HEK293 (cell line): ENCODE results near the gene CEACAM4.
"Not testable (repeated sequence)": the region's sequence is repeated elsewhere in the genome, so short reads cannot be mapped to it uniquely, and the experiment has no call there.

Experiments used
- CTCF ChIA-PET: fragments of 350-600 bp; formaldehyde crosslinking; extraction: SDS; loops from one replicate; lab custom pipeline; 2021; ENCODE audit warnings: antibody characterized with exemption; lab: Yijun Ruan, JAX
- POLR2A ChIA-PET: fragments of 300-600 bp; formaldehyde crosslinking; extraction: SDS; loops from one replicate; lab custom pipeline; 2020; ENCODE audit warnings: antibody characterized with exemption, inconsistent platforms; lab: Yijun Ruan, JAX
- H3K27ac ChIP-seq: fragments of 200-500 bp; sonication (Bioruptor generic); 2 replicates; pipeline ENCODE4 v1.5.1; 2014; ENCODE audit warnings: low read depth, low read length, control low read depth, inconsistent platforms; ENCODE audit errors: extremely low read depth
- H3K36me3 ChIP-seq, 2 experiments: fragments of 200-500 bp in 1 of 2; sonication (Bioruptor generic) in 1 of 2; 1 replicate in 1 of 2; 2 replicates in 1 of 2; pipeline ENCODE4 v1.5.1; 2014 to 2017; ENCODE audit warnings: inconsistent platforms in 2 of 2, low read length in 2 of 2; ENCODE audit not compliant: control insufficient read depth in 2 of 2, insufficient read depth in 1 of 2
- H3K4me1 ChIP-seq: fragments of 200-500 bp; sonication (Bioruptor generic); 2 replicates; pipeline ENCODE4 v1.5.1; 2014; ENCODE audit warnings: mild to moderate bottlenecking, low read length, inconsistent platforms; ENCODE audit not compliant: control insufficient read depth, insufficient read depth
- H3K4me3 ChIP-seq: 2 replicates; pipeline ENCODE4 v1.5.1; 2011; ENCODE audit warnings: low read depth, mild to moderate bottlenecking, control low read depth, low read length, moderate library complexity
- H3K9me3 ChIP-seq: fragments of 200-500 bp; sonication (Bioruptor generic); 2 replicates; pipeline ENCODE4 v1.5.1; 2014; ENCODE audit warnings: low read depth, low read length, inconsistent platforms; ENCODE audit not compliant: control insufficient read depth, insufficient read depth
- PBX3 ChIP-seq: sonication (generic); formaldehyde crosslinking; IDR thresholded peaks from 2 replicates; pipeline ENCODE4 v1.8.1; 2022; ENCODE audit warnings: mild to moderate bottlenecking, moderate library complexity, missing genetic modification reagents
- PRDM10 ChIP-seq: fragments of 450-650 bp; formaldehyde crosslinking; IDR thresholded peaks from 2 replicates; pipeline ENCODE4 v1.5.1; 2016; ENCODE audit warnings: missing biosample characterization, missing genetic modification characterization
- SETDB1 ChIP-seq: IDR thresholded peaks from one replicate; pipeline ENCODE4 v1.6.1; 2017; ENCODE audit warnings: mild to moderate bottlenecking, low read length, moderate library complexity, mixed read lengths; ENCODE audit not compliant: insufficient read length
- TRIM28 ChIP-seq: IDR thresholded peaks from 2 replicates; pipeline ENCODE4 v1.6.1; 2011; ENCODE audit warnings: low read length, control low read depth, borderline replicate concordance
- TSHZ1 ChIP-seq: fragments of 450-650 bp; formaldehyde crosslinking; IDR thresholded peaks from 2 replicates; pipeline ENCODE4 v1.5.1; 2016; ENCODE audit warnings: missing biosample characterization, missing genetic modification characterization, borderline replicate concordance
- ZEB2 ChIP-seq: fragments of 450-650 bp; formaldehyde crosslinking; IDR thresholded peaks from 2 replicates; pipeline ENCODE4 v1.5.1; 2016; ENCODE audit warnings: missing biosample characterization, missing genetic modification characterization
- ZIC2 ChIP-seq: fragments of 450-650 bp; formaldehyde crosslinking; IDR thresholded peaks from 2 replicates; pipeline ENCODE4 v1.5.1; 2016; ENCODE audit warnings: missing biosample characterization, missing genetic modification characterization
- ZNF132 ChIP-seq: fragments of 450-650 bp; formaldehyde crosslinking; IDR thresholded peaks from 2 replicates; pipeline ENCODE4 v1.5.1; 2017; ENCODE audit warnings: missing biosample characterization, missing genetic modification characterization, borderline replicate concordance
- ZNF140 ChIP-seq: fragments of 450-650 bp; formaldehyde crosslinking; IDR thresholded peaks from 2 replicates; pipeline ENCODE4 v1.5.1; 2016; ENCODE audit warnings: missing biosample characterization, missing genetic modification characterization
- ZNF280D ChIP-seq: fragments of 450-650 bp; formaldehyde crosslinking; IDR thresholded peaks from 2 replicates; pipeline ENCODE4 v1.5.1; 2016; ENCODE audit warnings: missing biosample characterization, missing genetic modification characterization
- ZNF610 ChIP-seq: fragments of 450-650 bp; formaldehyde crosslinking; IDR thresholded peaks from 2 replicates; pipeline ENCODE4 v1.5.1; 2016; ENCODE audit warnings: missing biosample characterization, missing genetic modification characterization, borderline replicate concordance
- ZNF626 ChIP-seq: fragments of 450-650 bp; sonication (Bioruptor Pico); formaldehyde crosslinking; IDR thresholded peaks from 2 replicates; pipeline ENCODE4 v1.5.1; 2018; ENCODE audit warnings: missing biosample characterization, missing genetic modification characterization, inconsistent platforms
- ZNF645 ChIP-seq: fragments of 450-650 bp; formaldehyde crosslinking; IDR thresholded peaks from 2 replicates; pipeline ENCODE4; 2016; ENCODE audit warnings: missing biosample characterization, missing genetic modification characterization
- ZNF654 ChIP-seq: fragments of 450-650 bp; formaldehyde crosslinking; IDR thresholded peaks from 2 replicates; pipeline ENCODE4 v1.5.1; 2016; ENCODE audit warnings: low read depth, missing biosample characterization, missing genetic modification characterization

The CEACAM4 gene

GRCh38 chr19:41666075-41666474 is 39.2 kb upstream of the CEACAM4 start:
- peak; percentile 77; the same call in 1 of the 2 replicates for TF ChIP-seq ZNF626 (tag by site-specific recombination)
- no peak for TF ChIP-seq ZNF132
- no peak for TF ChIP-seq ZNF645 (tag by site-specific recombination)
- TF ChIP-seq ZNF610 (tag by site-specific recombination), result no peak
- TF ChIP-seq TRIM28, result peak; percentile 93
- TF ChIP-seq ZEB2, result no peak
- peak; percentile 98 for TF ChIP-seq ZNF280D
- TF ChIP-seq ZNF654 (tag by site-specific recombination), result no peak
- peak; percentile 88; the same call in 1 of the 2 replicates for TF ChIP-seq ZNF140
- TF ChIP-seq SETDB1, result peak; percentile 94
- no peak for TF ChIP-seq PBX3 (CRISPR knock-in tag)
- TF ChIP-seq, all 188 proteins: peak for 5
- CTCF ChIA-PET, result interaction anchor here (0.6 to 1.8 kb wide), 3 partner anchors 19 to 26 kb away, joined by 3 to 10 read pairs (median 3); no protein-coding TSS in a partner anchor
- no peak overlapping the region for H3K4me3 ChIP-seq
- peaks cover 17% of the 10 kb centered on the region for H3K9me3 ChIP-seq
- no peaks in the 10 kb centered on the region for H3K4me1 ChIP-seq
- POLR2A ChIA-PET, result no interaction called here
- no peak overlapping the region for H3K27ac ChIP-seq
- no peaks in the 10 kb centered on the region for H3K36me3 ChIP-seq

GRCh38 chr19:41657157-41657556 is 30.3 kb upstream of the CEACAM4 start:
- CTCF ChIA-PET, result interaction anchor here (0.6 to 6.0 kb wide), 6 partner anchors 10 to 50 kb away, joined by 3 to 58 read pairs (median 4); no protein-coding TSS in a partner anchor
- Histone ChIP-seq H3K4me1 (no peaks in the 10 kb centered on the region), H3K36me3 (no peaks in the 10 kb centered on the region), H3K9me3 (no peaks in the 10 kb centered on the region)
- no peak for TF ChIP-seq TSHZ1 (tag by site-specific recombination)
- TF ChIP-seq PRDM10 (tag by site-specific recombination), result peak; percentile 30; the same call in 1 of the 2 replicates
- TF ChIP-seq ZIC2, result peak; percentile 40
- TF ChIP-seq, all 188 proteins: peak for 2
- POLR2A ChIA-PET, result no interaction called here
- Histone ChIP-seq H3K27ac (no peak overlapping the region), H3K4me3 (no peak overlapping the region)

GRCh38 chr19:41656756-41657155 is 29.9 kb upstream of the CEACAM4 start:
- CTCF ChIA-PET, result interaction anchor here (0.6 to 6.0 kb wide), 7 partner anchors 9 to 97 kb away, joined by 3 to 58 read pairs (median 4); no protein-coding TSS in a partner anchor
- H3K4me1 ChIP-seq, POLR2A ChIA-PET, H3K9me3 ChIP-seq, H3K36me3 ChIP-seq, H3K4me3 ChIP-seq, H3K27ac ChIP-seq: not testable (repeated sequence)
